Stimulated activated effector memory CD8-positive, alpha-beta T cell treated with anti-CD3 and anti-CD28 coated beads, Interleukin-12 subunit alpha, Interleukin-12 subunit beta, amount 100 ng/mL, for 72 hours (primary cell): ENCODE measurements around the gene PUM1.

ENCODE experiments used
- ATAC-seq: fragments of 150-1000 bp; cut with Tn5 transposase; 2 replicates; pipeline ENCODE4 v1.10.0; 2021
- DNase-seq, 2 donors: peaks; one replicate each; pipeline ENCODE4 v3.0.0; 2021 to 2022; ENCODE audit warnings: low spot score in 2 of 2
- H3K27ac Mint-ChIP-seq: one replicate; pipeline ENCODE4 v1.8.0; 2022; ENCODE audit warnings: mild to moderate bottlenecking, mixed read lengths
- H3K36me3 Mint-ChIP-seq: one replicate; pipeline ENCODE4 v1.8.0; 2022; ENCODE audit warnings: mild to moderate bottlenecking, mixed read lengths
- H3K4me1 Mint-ChIP-seq: one replicate; pipeline ENCODE4 v1.8.0; 2022; ENCODE audit warnings: mixed read lengths
- H3K4me3 Mint-ChIP-seq: one replicate; pipeline ENCODE4 v1.8.0; 2022; ENCODE audit warnings: mild to moderate bottlenecking, mixed read lengths
- H3K9me3 Mint-ChIP-seq: one replicate; pipeline ENCODE4 v1.8.0; 2022; ENCODE audit warnings: mixed read lengths

PUM1 gene

GRCh38 chr1:31019401-31019800 is 46.1 kb downstream of the PUM1 start:
- Mint-ChIP-seq H3K4me1 (peaks cover 59% of the 10 kb centered on the region), H3K27ac (no peak overlapping the region), H3K4me3 (no peak overlapping the region), H3K9me3 (no peaks in the 10 kb centered on the region), H3K36me3 (peaks cover 76% of the 10 kb centered on the region)
- no peak for DNase-seq
- no peak for ATAC-seq

DNA sequence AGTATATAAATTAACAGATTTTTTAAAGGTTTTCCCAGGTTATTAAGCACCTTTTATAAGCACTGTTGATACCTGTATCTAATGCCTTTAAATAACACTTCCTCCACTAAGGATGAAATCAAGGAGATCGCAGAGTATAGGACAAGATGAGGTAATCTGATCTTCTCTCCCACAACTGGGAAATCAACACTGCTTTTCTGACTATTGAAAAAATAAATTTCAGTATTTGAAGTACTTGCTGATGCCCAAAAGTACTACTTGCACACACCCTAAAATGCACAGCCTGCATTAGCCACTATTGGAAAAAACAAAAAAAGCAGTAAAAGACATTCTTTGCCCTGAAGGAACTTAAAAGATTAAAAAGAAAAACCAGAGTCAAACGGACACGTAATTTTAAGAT is 48.6 kb downstream of the PUM1 start:
- Mint-ChIP-seq H3K9me3 (no peaks in the 10 kb centered on the region), H3K36me3 (peaks cover 52% of the 10 kb centered on the region), H3K4me1 (peaks cover 57% of the 10 kb centered on the region), H3K4me3 (no peak overlapping the region), H3K27ac (no peak overlapping the region)
- ATAC-seq = no peak
- no peak for DNase-seq

DNA sequence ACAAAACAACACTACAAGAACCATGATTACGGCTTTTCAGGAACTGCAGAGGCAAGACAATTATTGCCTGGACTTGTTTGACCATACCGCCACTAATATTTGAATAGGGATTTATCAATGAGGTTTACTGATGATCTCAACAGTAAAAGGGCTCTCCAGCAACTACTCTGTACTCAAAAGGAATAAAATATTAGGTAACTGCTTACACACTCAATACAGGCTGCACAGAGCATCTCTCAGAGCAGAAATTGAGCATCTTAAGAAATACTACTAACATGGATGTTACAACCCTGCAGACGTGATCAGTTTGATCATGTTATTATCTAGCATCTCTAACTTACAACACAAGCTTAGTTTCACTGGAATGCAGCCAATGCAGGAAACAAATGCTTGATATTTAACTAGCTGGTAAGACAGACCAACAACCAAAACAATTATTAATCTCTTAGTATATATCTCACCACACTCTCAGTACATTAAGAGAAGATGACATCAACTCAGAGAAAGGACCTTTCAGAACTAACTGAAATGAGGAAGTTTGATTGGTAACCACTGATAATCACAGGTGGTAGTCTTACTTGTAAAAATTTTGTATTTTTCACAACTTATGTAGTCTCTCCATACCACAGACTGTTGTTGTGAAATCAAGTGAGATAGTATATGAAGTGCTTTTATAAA is 52.2 kb downstream of the PUM1 start:
- no peak for DNase-seq
- Mint-ChIP-seq H3K4me3 (no peak overlapping the region), H3K4me1 (peaks cover 59% of the 10 kb centered on the region), H3K27ac (peak overlapping the region; percentile 29), H3K9me3 (no peaks in the 10 kb centered on the region), H3K36me3 (peaks cover 55% of the 10 kb centered on the region)
- ATAC-seq = no peak

- ATAC-seq (no peak), DNase-seq (no peak)
- Mint-ChIP-seq H3K36me3 (peaks cover 55% of the 10 kb centered on the region), H3K4me3 (no peak overlapping the region), H3K9me3 (no peaks in the 10 kb centered on the region), H3K27ac (peak overlapping the region; percentile 29), H3K4me1 (peaks cover 61% of the 10 kb centered on the region)
Measured at GRCh38 chr1:31012210-31012924, 53.1 kb downstream of the PUM1 start.

GRCh38 chr1:31011719-31012118 is 53.8 kb downstream of the PUM1 start:
- Mint-ChIP-seq H3K4me1 (peaks cover 58% of the 10 kb centered on the region), H3K4me3 (no peak overlapping the region), H3K27ac (no peak overlapping the region), H3K9me3 (no peaks in the 10 kb centered on the region), H3K36me3 (peaks cover 55% of the 10 kb centered on the region)
- DNase-seq (no peak), ATAC-seq (no peak)

- no peaks in the 10 kb centered on the region for H3K9me3 Mint-ChIP-seq
- H3K27ac Mint-ChIP-seq = peak overlapping the region; percentile 77
- H3K4me3 Mint-ChIP-seq = peak overlapping the region; percentile 24
- H3K36me3 Mint-ChIP-seq = peaks cover 55% of the 10 kb centered on the region
- peak; percentile 8 to 59 for DNase-seq
- peak; percentile 100 for ATAC-seq
- peaks cover 63% of the 10 kb centered on the region for H3K4me1 Mint-ChIP-seq
Measured at GRCh38 chr1:31010086-31010989, 55.2 kb downstream of the PUM1 start.

- DNase-seq (no peak), ATAC-seq (no peak)
- H3K4me1 Mint-ChIP-seq = peaks cover 69% of the 10 kb centered on the region
- peak overlapping the region; percentile 82 for H3K27ac Mint-ChIP-seq
- H3K36me3 Mint-ChIP-seq = peaks cover 75% of the 10 kb centered on the region
- H3K9me3 Mint-ChIP-seq = no peaks in the 10 kb centered on the region
- peak overlapping the region; percentile 18 for H3K4me3 Mint-ChIP-seq
Measured at GRCh38 chr1:31007462-31007991, 58.0 kb downstream of the PUM1 start.

DNA sequence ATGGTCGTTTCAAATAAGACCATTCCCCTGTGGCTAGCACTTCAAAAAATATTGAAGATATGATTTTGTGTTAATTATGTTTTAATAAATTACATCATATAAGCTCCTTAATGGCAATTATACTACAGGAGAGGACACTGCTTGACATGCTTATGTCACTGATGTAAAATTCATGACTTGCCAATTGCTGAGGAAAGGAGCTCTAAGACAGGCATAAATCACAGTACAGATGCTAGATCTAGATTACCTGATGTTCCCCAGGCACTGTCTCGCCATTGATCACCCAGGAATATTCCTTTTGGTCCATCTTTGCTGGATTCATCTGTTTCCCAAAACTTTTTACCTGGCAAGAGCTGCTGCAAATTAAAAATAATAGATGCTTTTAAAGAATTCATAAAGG is 58.8 kb downstream of the PUM1 start:
- peaks cover 61% of the 10 kb centered on the region for H3K4me1 Mint-ChIP-seq
- H3K36me3 Mint-ChIP-seq = peaks cover 82% of the 10 kb centered on the region
- H3K4me3 Mint-ChIP-seq = no peak overlapping the region
- no peaks in the 10 kb centered on the region for H3K9me3 Mint-ChIP-seq
- ATAC-seq = no peak
- no peak for DNase-seq
- H3K27ac Mint-ChIP-seq = no peak overlapping the region

GRCh38 chr1:31005617-31006166 is 59.8 kb downstream of the PUM1 start:
- ATAC-seq = no peak
- Mint-ChIP-seq H3K27ac (peak overlapping the region; percentile 37), H3K36me3 (peaks cover 92% of the 10 kb centered on the region), H3K4me3 (no peak overlapping the region), H3K9me3 (no peaks in the 10 kb centered on the region), H3K4me1 (peaks cover 52% of the 10 kb centered on the region)
- DNase-seq = no peak

- Mint-ChIP-seq H3K9me3 (no peaks in the 10 kb centered on the region), H3K4me1 (peaks cover 47% of the 10 kb centered on the region), H3K27ac (peak overlapping the region; percentile 37), H3K4me3 (no peak overlapping the region), H3K36me3 (peaks cover 97% of the 10 kb centered on the region)
- ATAC-seq (no peak), DNase-seq (no peak)
Measured at GRCh38 chr1:31005198-31005597, 60.3 kb downstream of the PUM1 start.

- DNase-seq = no peak
- Mint-ChIP-seq H3K27ac (peak overlapping the region; percentile 57), H3K36me3 (peaks cover 93% of the 10 kb centered on the region)
Measured at GRCh38 chr1:31004231-31004621, 61.3 kb downstream of the PUM1 start.

GRCh38 chr1:31003613-31004230 is 61.8 kb downstream of the PUM1 start:
- ATAC-seq = no peak
- H3K4me1 Mint-ChIP-seq = peaks cover 37% of the 10 kb centered on the region
- H3K9me3 Mint-ChIP-seq = no peaks in the 10 kb centered on the region
- peak overlapping the region; percentile 57 for H3K27ac Mint-ChIP-seq
- DNase-seq = no peak
- H3K4me3 Mint-ChIP-seq = no peak overlapping the region
- peaks cover 93% of the 10 kb centered on the region for H3K36me3 Mint-ChIP-seq

More at GRCh38 chr1:31004231-31004621, 61.3 kb downstream of the PUM1 start:
- no peak for ATAC-seq
- H3K4me1 Mint-ChIP-seq = peaks cover 38% of the 10 kb centered on the region
- H3K4me3 Mint-ChIP-seq = no peak overlapping the region
- H3K9me3 Mint-ChIP-seq = no peaks in the 10 kb centered on the region

GRCh38 chr1:31000301-31000700 is 65.2 kb downstream of the PUM1 start:
- ATAC-seq (no peak), DNase-seq (no peak)
- no peak overlapping the region for H3K4me3 Mint-ChIP-seq
- H3K4me1 Mint-ChIP-seq = peaks cover 46% of the 10 kb centered on the region
- no peaks in the 10 kb centered on the region for H3K9me3 Mint-ChIP-seq
- H3K27ac Mint-ChIP-seq = no peak overlapping the region
- peaks cover 90% of the 10 kb centered on the region for H3K36me3 Mint-ChIP-seq

- DNase-seq (no peak), ATAC-seq (no peak)
- peaks cover 90% of the 10 kb centered on the region for H3K36me3 Mint-ChIP-seq
- H3K27ac Mint-ChIP-seq = no peak overlapping the region
- no peaks in the 10 kb centered on the region for H3K9me3 Mint-ChIP-seq
- H3K4me1 Mint-ChIP-seq = peaks cover 44% of the 10 kb centered on the region
- no peak overlapping the region for H3K4me3 Mint-ChIP-seq
Measured at GRCh38 chr1:30998887-30999286, 66.6 kb downstream of the PUM1 start.
